PC-9 (cell line): ENCODE measurements around the gene CCNC. TPM values are rescaled to one million over a fixed set of nuclear protein-coding genes. Genes with fewer than 3 reads are reported as not detected.

Experiments used
- Bru-seq: library from RNA; stranded (reverse); fragments of 400-500 nt; gene quantifications from one replicate; lab custom pipeline; 2021; lab: Mats Ljungman, UMichigan
- BruChase-seq, 2 experiments: library from RNA; stranded (reverse); fragments of 400-500 nt; gene quantifications; one replicate each; lab custom pipeline; 2021; lab: Mats Ljungman, UMichigan
- BruUV-seq: library from RNA; stranded (reverse); fragments of 400-500 nt; replicated peaks from 2 replicates; lab custom pipeline; 2021; lab: Mats Ljungman, UMichigan
- CTCF ChIA-PET: fragments of 300-600 bp; sonication (Branson Sonifier 250); formaldehyde crosslinking; loops from one replicate; lab custom pipeline; 2022; ENCODE audit warnings: antibody characterized with exemption; lab: Charles Lee
- POLR2A ChIA-PET: fragments of 300-600 bp; sonication (Branson Sonifier 250); formaldehyde crosslinking; loops from one replicate; lab custom pipeline; 2022; ENCODE audit warnings: antibody characterized with exemption; ENCODE audit not compliant: unreplicated experiment; lab: Charles Lee
- DNase-seq, 2 experiments: peaks; one replicate each; pipeline versions ENCODE4 v3.0.0 to v3.0.0-alpha.2; 2015 to 2022; ENCODE audit warnings: mixed read lengths in 1 of 2
- H2AFZ ChIP-seq: fragments of 200-600 bp; sonication (generic); 2 replicates; pipeline ENCODE4 v1.8.1; 2017; ENCODE audit warnings: antibody characterized with exemption
- H3F3A ChIP-seq: fragments of 200-600 bp; sonication (generic); 2 replicates; pipeline ENCODE4 v1.8.1; 2017; ENCODE audit warnings: antibody characterized with exemption, mild to moderate bottlenecking, low read depth; ENCODE audit not compliant: insufficient read depth
- H3K27ac ChIP-seq: fragments of 200-600 bp; sonication (generic); 2 replicates; pipeline ENCODE4 v1.6.1; 2016; ENCODE audit warnings: mixed run types
- H3K27me3 ChIP-seq: fragments of 200-600 bp; sonication (generic); 2 replicates; pipeline ENCODE4 v1.6.1; 2016; ENCODE audit warnings: low read depth, mixed run types; ENCODE audit not compliant: insufficient read depth
- H3K36me3 ChIP-seq: fragments of 200-600 bp; sonication (generic); 2 replicates; pipeline ENCODE4 v1.6.1; 2016; ENCODE audit warnings: low read depth, mixed run types
- H3K4me1 ChIP-seq: fragments of 200-600 bp; sonication (generic); replicated peaks from 2 replicates; pipeline ENCODE4 v1.6.1; 2016; ENCODE audit warnings: mixed run types; ENCODE audit not compliant: insufficient read depth
- H3K4me2 ChIP-seq: fragments of 200-600 bp; sonication (generic); 2 replicates; pipeline ENCODE4 v1.6.1; 2017; ENCODE audit warnings: mixed run types
- H3K4me3 ChIP-seq: fragments of 200-600 bp; sonication (generic); 2 replicates; pipeline ENCODE4 v1.6.1; 2016; ENCODE audit warnings: mixed run types
- H3K79me2 ChIP-seq: fragments of 200-600 bp; sonication (generic); 2 replicates; pipeline ENCODE4 v1.6.1; 2017; ENCODE audit warnings: low read depth, mixed run types
- H3K9me2 ChIP-seq: fragments of 200-600 bp; sonication (generic); 2 replicates; pipeline ENCODE4 v1.8.1; 2017; ENCODE audit warnings: mild to moderate bottlenecking; ENCODE audit not compliant: insufficient read depth
- H3K9me3 ChIP-seq: fragments of 200-600 bp; sonication (generic); 2 replicates; pipeline ENCODE4 v1.8.1; 2016; ENCODE audit warnings: low read depth; ENCODE audit not compliant: insufficient read depth
- H4K20me1 ChIP-seq: fragments of 200-600 bp; sonication (generic); 2 replicates; pipeline ENCODE4 v1.8.1; 2017; ENCODE audit not compliant: insufficient read depth
- CTCF ChIP-seq: fragments of 200-600 bp; sonication (generic); conservative IDR thresholded peaks from 2 replicates; pipeline ENCODE4 v1.6.1; 2017; ENCODE audit warnings: mixed run types, antibody characterized with exemption, mild to moderate bottlenecking, moderate library complexity
- EZH2 ChIP-seq: fragments of 200-600 bp; sonication (generic); IDR thresholded peaks from 2 replicates; pipeline ENCODE4 v1.8.0; 2017; ENCODE audit warnings: antibody characterized with exemption, low read depth
- intact Hi-C: fragments of 100-400 bp; cut with micrococcal nuclease; formaldehyde crosslinking; loops from one replicate; pipeline ENCODE4 v1.10.0; 2022; ENCODE audit not compliant: unreplicated experiment
- long read RNA-seq: library from polyadenylated mRNA; stranded (forward); transcript quantifications from one replicate; pipeline ENCODE4 v2.0.0, GENCODE V29; 2022
- total RNA-seq: library from RNA; stranded (reverse); gene quantifications from 2 replicates; pipeline ENCODE4 v1.2.3, GENCODE V29; 2021

The CCNC gene
- total RNA-seq: 62.2 and 83.7 TPM in 2 replicates
- Bru-seq, nascent RNA: percentile 97 among the genes with signal in this experiment
- BruChase-seq, experiment 1, labeled RNA remaining after a 2-hour chase: percentile 98 among the genes with signal in this experiment
- percentile 92 among the genes with signal in this experiment for BruChase-seq, experiment 2, labeled RNA remaining after a 6-hour chase
- long read RNA-seq, transcript CCNC-207 (12 exons, 1,426 nt): minor isoform, 9 of 214 reads
- long read RNA-seq, transcript CCNC-210 (12 exons, 2,473 nt): major isoform, 164 of 214 reads
- long read RNA-seq, partial matches to known transcripts: 9 of 214 reads
- long read RNA-seq, other reads (novel, unspliced or antisense): 20 of 214 reads

GRCh38 chr6:99568103-99568933 is at the start of gene CCNC:
CCNC (minus strand) TSS chr6:99568660; CDS start chr6:99568527, 133 bp downstream.
- no peaks in the 10 kb centered on the region for H3K27me3 ChIP-seq
- peaks cover 13% of the 10 kb centered on the region; the same call in 1 of the 2 replicates for H3F3A ChIP-seq
- TSS peak; percentile 66 for BruUV-seq
- peak within 1 kb of the TSS; percentile 83 for H3K4me3 ChIP-seq
- POLR2A ChIA-PET: interaction anchor here (0.5 to 0.8 kb wide), 7 partner anchors 32 to 287 kb away, joined by 3 to 26 read pairs (median 5); partner anchors contain the start of gene COQ3
- peak within 1 kb of the TSS; percentile 91 for H3K4me2 ChIP-seq
- H4K20me1 ChIP-seq: peaks cover 42% of the 10 kb centered on the region
- TF ChIP-seq EZH2 (no peak), CTCF (no peak)
- intact Hi-C loops: loop anchor here (2.0 to 10.0 kb wide), 4 partner anchors 48 to 234 kb away; partner anchors contain the start of gene PNISR
- no peaks in the 10 kb centered on the region for H3K9me2 ChIP-seq
- DNase-seq: peak; percentile 91 to 94
- peak within 1 kb of the TSS; percentile 97 for H3K27ac ChIP-seq
- peaks cover 52% of the 10 kb centered on the region for H3K79me2 ChIP-seq
- peaks cover 2% of the 10 kb centered on the region; the same call in 1 of the 2 replicates for H3K36me3 ChIP-seq
- peak within 1 kb of the TSS; percentile 84 for H2AFZ ChIP-seq
- H3K9me3 ChIP-seq: no peaks in the 10 kb centered on the region
- peaks cover 19% of the 10 kb centered on the region for H3K4me1 ChIP-seq
- CTCF ChIA-PET: interaction anchor here (0.6 kb wide), 1 partner anchor 621 kb away, joined by 19 read pairs; the partner anchor contains the start of gene FBXL4

GRCh38 chr6:99617131-99617530 is 48.7 kb upstream of the CCNC start:
- H3K27me3 ChIP-seq: peaks cover 13% of the 10 kb centered on the region; the same call in 1 of the 2 replicates
- POLR2A ChIA-PET: no interaction called here
- H2AFZ ChIP-seq: no peak overlapping the region
- H3K4me1 ChIP-seq: no peaks in the 10 kb centered on the region
- no peaks in the 10 kb centered on the region for H3F3A ChIP-seq
- H4K20me1 ChIP-seq: no peaks in the 10 kb centered on the region
- intact Hi-C loops: no loop called here
- no peak overlapping the region for H3K4me2 ChIP-seq
- H3K79me2 ChIP-seq: no peaks in the 10 kb centered on the region
- no peak for DNase-seq
- no peak for TF ChIP-seq CTCF
- no peak for TF ChIP-seq EZH2
- H3K27ac ChIP-seq: no peak overlapping the region
- H3K9me3 ChIP-seq: no peaks in the 10 kb centered on the region; the same call in 1 of the 2 replicates
- no peaks in the 10 kb centered on the region for H3K36me3 ChIP-seq
- H3K9me2 ChIP-seq: no peaks in the 10 kb centered on the region
- CTCF ChIA-PET: no interaction called here
- no peak overlapping the region for H3K4me3 ChIP-seq
- BruUV-seq: no TSS peak
